Neural progenitor cell (in vitro differentiated cells): ENCODE data around the gene AK5.

Experiments
- CTCF ChIP-seq: fragments of 200-600 bp; sonication (generic); IDR thresholded peaks from 2 replicates; pipeline ENCODE4 v1.5.1; 2017; ENCODE audit warnings: antibody characterized with exemption, mild to moderate bottlenecking
- EZH2 ChIP-seq: fragments of 200-600 bp; sonication (generic); IDR thresholded peaks from 2 replicates; pipeline ENCODE4 v1.6.1; 2017; ENCODE audit warnings: antibody characterized with exemption, mild to moderate bottlenecking, moderate library complexity
- EZH2phosphoT487 ChIP-seq: fragments of 200-600 bp; sonication (generic); IDR thresholded peaks from 2 replicates; pipeline ENCODE4 v1.6.1; 2017; ENCODE audit warnings: antibody characterized with exemption

- TF ChIP-seq CTCF = no peak
- no peak for TF ChIP-seq EZH2
- no peak for TF ChIP-seq EZH2phosphoT487
Measured at GRCh38 chr1:77536813-77537212, 255.0 kb downstream of the AK5 start.
